OCI-LY3 (cell line): ENCODE measurements around the gene CCDC68.
A peak's percentile ranks its signal among the peaks of the same experiment; 100 is the strongest.
"Not testable (repeated sequence)": the region's sequence is repeated elsewhere in the genome, so short reads cannot be mapped to it uniquely, and the experiment has no call there.

Experiments used
- H2AFZ ChIP-seq: fragments of 200-600, 300-600 bp; shearing (Covaris generic); 2 replicates; pipeline ENCODE4 v1.6.0; 2014; ENCODE audit warnings: antibody characterized with exemption, low read depth, low read length
- H3K27ac ChIP-seq: fragments of 200-600, 300-600 bp; sonication (generic); 2 replicates; pipeline ENCODE4 v1.5.1; 2014; ENCODE audit warnings: mild to moderate bottlenecking, low read length, moderate library complexity, mixed read lengths
- H3K27me3 ChIP-seq: fragments of 200-600, 300-600 bp; sonication (generic); 2 replicates; pipeline ENCODE4 v1.6.1; 2014; ENCODE audit warnings: low read depth, low read length, mixed read lengths
- H3K36me3 ChIP-seq: fragments of 200-600, 300-600 bp; sonication (generic); replicated peaks from 2 replicates; pipeline ENCODE3; 2014; ENCODE audit warnings: low read depth, low read length, mixed read lengths
- H3K4me1 ChIP-seq: fragments of 300-600, 200-600 bp; sonication (generic); 2 replicates; pipeline ENCODE4 v1.6.1; 2014; ENCODE audit warnings: low read length, mixed read lengths
- H3K4me2 ChIP-seq: fragments of 200-600, 300-600 bp; sonication (generic); 2 replicates; pipeline ENCODE4 v1.6.1; 2014; ENCODE audit warnings: low read length, mixed read lengths
- H3K4me3 ChIP-seq: fragments of 300-600, 200-600 bp; sonication (generic); 2 replicates; pipeline ENCODE4 v1.5.1; 2014; ENCODE audit warnings: antibody characterized with exemption, mild to moderate bottlenecking, low read length, moderate library complexity
- H3K79me2 ChIP-seq: fragments of 300-600, 200-600 bp; shearing (Covaris generic); 2 replicates; pipeline ENCODE4 v1.6.1; 2014; ENCODE audit warnings: mild to moderate bottlenecking, low read length, mixed read lengths
- H3K9ac ChIP-seq: fragments of 300-600, 200-600 bp; shearing (Covaris generic); 2 replicates; pipeline ENCODE4 v1.6.0; 2014; ENCODE audit warnings: mild to moderate bottlenecking, low read length, moderate library complexity
- H3K9me3 ChIP-seq: fragments of 200-600, 300-600 bp; shearing (Covaris generic); 2 replicates; pipeline ENCODE4 v1.6.1; 2014; ENCODE audit warnings: low read length, mixed read lengths; ENCODE audit not compliant: insufficient read depth
- H4K20me1 ChIP-seq: fragments of 200-600, 300-600 bp; sonication (generic); 2 replicates; pipeline ENCODE4 v1.6.1; 2016; ENCODE audit warnings: low read length, mixed read lengths; ENCODE audit not compliant: insufficient read depth
- EZH2phosphoT487 ChIP-seq: fragments of 200-600 bp; shearing (Covaris generic); IDR thresholded peaks from 2 replicates; pipeline ENCODE4 v1.6.1; 2018; ENCODE audit warnings: antibody characterized with exemption, mixed run types, low read depth
- TF ChIP-seq, protein P1 (sequence below): fragments of 200-600, 300-600 bp; sonication (generic); IDR thresholded peaks from 2 replicates; pipeline ENCODE4 v1.5.1; 2014; ENCODE audit warnings: antibody characterized with exemption, low read length, low read depth

The CCDC68 gene

DNA sequence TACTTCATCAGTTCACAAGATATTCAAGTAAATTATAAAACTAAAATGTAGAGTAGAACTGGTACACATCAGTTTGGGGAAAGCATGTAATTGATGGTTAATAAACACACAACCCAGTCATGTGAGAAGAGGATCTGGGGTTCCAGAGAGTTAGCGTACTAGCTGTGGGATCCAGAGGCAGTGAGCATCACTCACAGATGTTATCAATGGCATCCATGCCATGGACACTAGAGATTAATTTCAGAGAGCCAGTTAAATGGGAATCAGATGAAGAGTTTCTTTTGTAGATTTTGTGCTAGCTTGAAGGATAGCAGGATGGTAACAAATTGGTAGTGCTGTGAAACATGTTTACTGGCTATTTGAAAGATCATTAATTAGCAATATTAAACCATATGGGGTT lies 21.8 kb upstream of the CCDC68 start:
- H3K27ac ChIP-seq, result no peak overlapping the region
- H3K36me3 ChIP-seq, result no peaks in the 10 kb centered on the region
- H3K79me2 ChIP-seq, result no peaks in the 10 kb centered on the region
- no peak overlapping the region for H3K9ac ChIP-seq
- no peaks in the 10 kb centered on the region for H4K20me1 ChIP-seq
- H3K9me3 ChIP-seq, result no peaks in the 10 kb centered on the region
- H3K27me3 ChIP-seq, result no peaks in the 10 kb centered on the region
- no peak overlapping the region for H2AFZ ChIP-seq
- no peak overlapping the region for H3K4me3 ChIP-seq
- TF ChIP-seq, protein P1, sequence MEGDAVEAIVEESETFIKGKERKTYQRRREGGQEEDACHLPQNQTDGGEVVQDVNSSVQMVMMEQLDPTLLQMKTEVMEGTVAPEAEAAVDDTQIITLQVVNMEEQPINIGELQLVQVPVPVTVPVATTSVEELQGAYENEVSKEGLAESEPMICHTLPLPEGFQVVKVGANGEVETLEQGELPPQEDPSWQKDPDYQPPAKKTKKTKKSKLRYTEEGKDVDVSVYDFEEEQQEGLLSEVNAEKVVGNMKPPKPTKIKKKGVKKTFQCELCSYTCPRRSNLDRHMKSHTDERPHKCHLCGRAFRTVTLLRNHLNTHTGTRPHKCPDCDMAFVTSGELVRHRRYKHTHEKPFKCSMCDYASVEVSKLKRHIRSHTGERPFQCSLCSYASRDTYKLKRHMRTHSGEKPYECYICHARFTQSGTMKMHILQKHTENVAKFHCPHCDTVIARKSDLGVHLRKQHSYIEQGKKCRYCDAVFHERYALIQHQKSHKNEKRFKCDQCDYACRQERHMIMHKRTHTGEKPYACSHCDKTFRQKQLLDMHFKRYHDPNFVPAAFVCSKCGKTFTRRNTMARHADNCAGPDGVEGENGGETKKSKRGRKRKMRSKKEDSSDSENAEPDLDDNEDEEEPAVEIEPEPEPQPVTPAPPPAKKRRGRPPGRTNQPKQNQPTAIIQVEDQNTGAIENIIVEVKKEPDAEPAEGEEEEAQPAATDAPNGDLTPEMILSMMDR, result no peak
- TF ChIP-seq EZH2phosphoT487, result no peak
- peaks cover 4% of the 10 kb centered on the region; the same call in 1 of the 2 replicates for H3K4me1 ChIP-seq
- no peak overlapping the region for H3K4me2 ChIP-seq

DNA sequence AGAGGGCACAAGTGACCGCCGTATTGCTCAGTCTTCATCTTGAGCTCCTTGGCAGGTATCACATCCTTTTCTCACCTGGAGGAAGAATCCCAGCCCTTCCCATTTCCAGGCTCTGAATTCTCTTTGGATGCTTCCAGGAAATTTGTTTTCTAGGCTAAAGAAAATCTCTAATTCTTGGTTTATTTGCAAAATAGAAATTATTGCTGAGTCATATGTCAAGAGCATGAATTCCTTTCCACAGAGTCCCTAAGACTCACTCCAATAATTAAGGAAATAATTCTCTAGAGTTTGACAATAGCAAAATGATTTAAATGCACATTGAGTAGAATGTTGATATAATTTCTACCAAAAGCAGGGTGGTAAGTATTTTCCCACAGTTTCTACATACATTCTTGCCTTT lies 16.3 kb upstream of the CCDC68 start:
- H2AFZ ChIP-seq, result no peak overlapping the region
- no peak overlapping the region for H3K27ac ChIP-seq

DNA sequence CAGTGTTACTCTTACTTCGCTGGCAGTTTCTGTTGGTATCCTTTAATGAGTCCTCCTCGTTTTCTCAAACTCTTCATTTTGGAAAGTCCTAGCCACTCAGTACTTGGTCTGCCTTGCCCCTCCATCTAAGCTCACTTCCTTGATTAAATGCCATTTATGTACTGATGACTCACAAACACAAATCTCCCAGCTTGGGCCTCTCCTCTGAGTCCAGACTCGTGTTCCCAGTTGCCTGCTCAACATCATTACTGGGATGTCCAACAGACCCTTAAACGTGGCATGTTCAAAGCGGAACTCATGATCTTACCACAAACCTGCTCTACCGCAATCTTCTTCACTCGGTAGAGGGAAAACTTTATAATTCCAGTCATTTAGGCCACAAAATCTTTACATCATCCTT lies 13.8 kb upstream of the CCDC68 start:
- Histone ChIP-seq H3K36me3 (peaks cover 20% of the 10 kb centered on the region), H2AFZ (no peak overlapping the region)

More for the DNA sequence above, 16.3 kb upstream of the CCDC68 start:
- Histone ChIP-seq H3K9ac (no peak overlapping the region), H3K4me3 (no peak overlapping the region), H3K9me3 (peaks cover 4% of the 10 kb centered on the region; the same call in 1 of the 2 replicates), H3K27me3 (no peaks in the 10 kb centered on the region), H4K20me1 (no peaks in the 10 kb centered on the region), H3K36me3 (no peaks in the 10 kb centered on the region), H3K79me2 (no peaks in the 10 kb centered on the region), H3K4me2 (no peak overlapping the region), H3K4me1 (no peaks in the 10 kb centered on the region)
- no peak for TF ChIP-seq EZH2phosphoT487
- TF ChIP-seq, protein P1, result no peak

DNA sequence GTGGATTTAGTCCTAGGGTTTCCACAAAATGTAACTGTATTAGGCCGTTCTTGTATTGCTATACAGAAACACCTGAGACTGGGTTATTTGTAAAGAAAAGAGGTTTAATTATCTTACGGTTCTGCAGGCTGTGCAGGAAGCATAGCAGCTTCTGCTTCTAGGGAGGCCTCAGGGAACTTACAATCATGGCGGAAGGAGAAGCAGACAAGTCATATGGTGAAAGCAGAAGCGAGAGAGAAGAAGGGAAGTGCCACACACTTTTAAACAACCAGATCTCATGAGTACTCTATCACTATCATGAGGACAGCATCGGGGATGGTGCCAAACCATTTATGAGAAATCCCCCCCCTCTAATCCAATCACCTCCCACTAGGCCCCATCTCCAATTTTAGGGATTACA lies 9.5 kb upstream of the CCDC68 start:
- Histone ChIP-seq H4K20me1 (no peaks in the 10 kb centered on the region), H2AFZ (peak overlapping the region; percentile 20; the same call in 1 of the 2 replicates), H3K4me2 (peak overlapping the region; percentile 10; the same call in 1 of the 2 replicates), H3K27ac (peak overlapping the region; percentile 58), H3K27me3 (no peaks in the 10 kb centered on the region), H3K4me3 (no peak overlapping the region), H3K9ac (no peak overlapping the region), H3K9me3 (peaks cover 47% of the 10 kb centered on the region), H3K36me3 (peaks cover 33% of the 10 kb centered on the region), H3K79me2 (no peaks in the 10 kb centered on the region), H3K4me1 (peaks cover 21% of the 10 kb centered on the region)
- no peak for TF ChIP-seq EZH2phosphoT487
- TF ChIP-seq, protein P1, result no peak

More for the DNA sequence above, 13.8 kb upstream of the CCDC68 start:
- TF ChIP-seq, protein P1, result no peak
- no peak for TF ChIP-seq EZH2phosphoT487
- Histone ChIP-seq H4K20me1 (no peaks in the 10 kb centered on the region), H3K4me2 (no peak overlapping the region), H3K27me3 (no peaks in the 10 kb centered on the region), H3K9me3 (peaks cover 24% of the 10 kb centered on the region), H3K4me1 (peaks cover 11% of the 10 kb centered on the region), H3K27ac (no peak overlapping the region), H3K4me3 (no peak overlapping the region), H3K79me2 (no peaks in the 10 kb centered on the region), H3K9ac (no peak overlapping the region)

DNA sequence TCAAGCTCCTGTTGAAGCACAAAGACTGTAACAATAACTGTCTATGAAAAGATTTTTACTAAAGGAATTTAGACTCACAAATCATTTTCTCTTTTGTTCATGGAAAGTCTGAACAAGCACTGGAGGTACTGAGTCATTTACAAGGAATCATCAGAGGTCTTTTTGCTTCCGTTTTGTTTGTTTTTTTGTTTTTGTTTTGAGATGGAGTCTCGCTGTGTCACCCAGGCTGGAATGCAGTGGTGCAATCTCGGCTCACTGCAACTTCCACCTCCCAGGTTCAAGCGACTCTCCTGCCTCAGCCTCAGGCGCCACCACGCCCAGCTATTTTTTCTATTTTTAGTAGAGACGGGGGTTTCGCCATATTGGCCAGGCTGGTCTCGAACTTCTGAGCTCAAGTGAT lies 9.0 kb upstream of the CCDC68 start:
- H3K9ac ChIP-seq, H2AFZ ChIP-seq, H3K4me3 ChIP-seq, H3K79me2 ChIP-seq, H4K20me1 ChIP-seq, H3K4me2 ChIP-seq, H3K27me3 ChIP-seq: not testable (repeated sequence)
- Histone ChIP-seq H3K4me1 (peaks cover 21% of the 10 kb centered on the region), H3K36me3 (peaks cover 33% of the 10 kb centered on the region), H3K9me3 (peaks cover 47% of the 10 kb centered on the region), H3K27ac (peak overlapping the region; percentile 58)
